HG03442 (cell line): Measurements from ENCODE around the gene PTGFR.

Experiments used
- ATAC-seq: cut with Tn5 transposase; IDR thresholded peaks from one replicate; pipeline ENCODE4 v1.9.1; 2021; ENCODE audit warnings: mild to moderate bottlenecking, moderate library complexity; ENCODE audit not compliant: unreplicated experiment

Gene PTGFR

DNA sequence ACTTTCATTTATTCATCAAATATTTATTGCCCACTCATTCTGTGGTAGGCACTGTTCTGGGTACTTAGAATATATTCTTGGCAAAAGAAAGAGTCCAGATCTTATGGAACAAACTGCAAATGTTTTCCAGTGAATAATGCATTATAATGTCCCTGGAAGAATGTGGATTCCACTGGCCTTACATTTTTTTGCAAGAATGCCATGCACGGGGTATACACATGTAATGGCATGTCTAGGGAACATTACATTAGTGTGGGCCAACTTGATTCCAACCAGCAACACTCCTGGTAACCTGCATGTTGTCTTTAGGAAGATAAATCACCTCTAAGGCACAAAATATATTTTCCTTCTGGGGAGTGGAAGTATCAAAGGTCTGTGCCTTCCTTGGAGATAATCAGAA is 96.4 kb downstream of the PTGFR start:
- no peak for ATAC-seq
